ENCODE data around the gene HS3ST5. TPM values are rescaled to one million over a fixed set of nuclear protein-coding genes. Genes with fewer than 3 reads are reported as not detected.

Gene HS3ST5
- polyA plus RNA-seq, 3 donors = not detected

GRCh38 chr6:114140416-114140815, 202.4 kb downstream of the HS3ST5 start:
- H3K79me2 ChIP-seq (ENCODE audit: insufficient read depth, low read length) = no peaks in the 10 kb centered on the region
- H3K4me3 ChIP-seq (replicated peaks in 1 of 3; ENCODE audit: low read depth in 2 of 3, low read length in 3 of 3) = no peak overlapping the region
- TF ChIP-seq, protein P1, sequence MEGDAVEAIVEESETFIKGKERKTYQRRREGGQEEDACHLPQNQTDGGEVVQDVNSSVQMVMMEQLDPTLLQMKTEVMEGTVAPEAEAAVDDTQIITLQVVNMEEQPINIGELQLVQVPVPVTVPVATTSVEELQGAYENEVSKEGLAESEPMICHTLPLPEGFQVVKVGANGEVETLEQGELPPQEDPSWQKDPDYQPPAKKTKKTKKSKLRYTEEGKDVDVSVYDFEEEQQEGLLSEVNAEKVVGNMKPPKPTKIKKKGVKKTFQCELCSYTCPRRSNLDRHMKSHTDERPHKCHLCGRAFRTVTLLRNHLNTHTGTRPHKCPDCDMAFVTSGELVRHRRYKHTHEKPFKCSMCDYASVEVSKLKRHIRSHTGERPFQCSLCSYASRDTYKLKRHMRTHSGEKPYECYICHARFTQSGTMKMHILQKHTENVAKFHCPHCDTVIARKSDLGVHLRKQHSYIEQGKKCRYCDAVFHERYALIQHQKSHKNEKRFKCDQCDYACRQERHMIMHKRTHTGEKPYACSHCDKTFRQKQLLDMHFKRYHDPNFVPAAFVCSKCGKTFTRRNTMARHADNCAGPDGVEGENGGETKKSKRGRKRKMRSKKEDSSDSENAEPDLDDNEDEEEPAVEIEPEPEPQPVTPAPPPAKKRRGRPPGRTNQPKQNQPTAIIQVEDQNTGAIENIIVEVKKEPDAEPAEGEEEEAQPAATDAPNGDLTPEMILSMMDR (IDR thresholded peaks at IDR 0.05) = no peak
- H3K4me3 Mint-ChIP-seq = no peak overlapping the region
- H3K9me3 Mint-ChIP-seq = peaks cover 0 to 4% (median 2%) of the 10 kb centered on the region in 7 donors
- H3K4me1 Mint-ChIP-seq = no peaks in the 10 kb centered on the region
- DNase-seq = no peak
- H3K4me1 ChIP-seq (ENCODE audit: control insufficient read depth in 1 of 2, insufficient read depth in 2 of 2, low read length in 2 of 2) = no peaks in the 10 kb centered on the region
- H3K36me3 ChIP-seq (replicated peaks in 1 of 2; ENCODE audit: control insufficient read depth in 1 of 2, insufficient read depth in 2 of 2, low read length in 2 of 2) = no peaks in the 10 kb centered on the region
- no peak overlapping the region for H3K4me2 ChIP-seq (replicated peaks; ENCODE audit: extremely low read depth, low read length, poor library complexity, severe bottlenecking)
- H2AFZ ChIP-seq (ENCODE audit: insufficient read depth, low read depth, low read length, poor library complexity, severe bottlenecking) = no peak overlapping the region
- H3K27ac Mint-ChIP-seq = no peak overlapping the region
- H3K27me3 ChIP-seq (ENCODE audit: control insufficient read depth in 2 of 2, insufficient read depth in 2 of 2, low read length in 2 of 2) = no peaks in the 10 kb centered on the region
- H3K9me3 ChIP-seq (replicated peaks in 1 of 2; ENCODE audit: control insufficient read depth in 1 of 2, insufficient read depth in 1 of 2, low read length in 2 of 2) = peaks cover 2% of the 10 kb centered on the region in 2 donors
- H3K36me3 Mint-ChIP-seq = no peaks in the 10 kb centered on the region
- no peak overlapping the region for H3K27ac ChIP-seq (ENCODE audit: low read depth in 1 of 2, low read length in 2 of 2)
- 79% methylated on average over 4 of the region's 5 CpGs for WGBS (ENCODE audit: insufficient coverage)
- no peaks in the 10 kb centered on the region for H4K20me1 ChIP-seq (ENCODE audit: insufficient read depth, low read length)
- no peaks in the 10 kb centered on the region for H3K27me3 Mint-ChIP-seq (ENCODE audit: low read depth in 3 of 3)
- H3K9ac ChIP-seq (ENCODE audit: insufficient read depth, low read length, poor library complexity, severe bottlenecking) = no peak overlapping the region
- intact Hi-C loops (cut with micrococcal nuclease) = no loop called here

DNA sequence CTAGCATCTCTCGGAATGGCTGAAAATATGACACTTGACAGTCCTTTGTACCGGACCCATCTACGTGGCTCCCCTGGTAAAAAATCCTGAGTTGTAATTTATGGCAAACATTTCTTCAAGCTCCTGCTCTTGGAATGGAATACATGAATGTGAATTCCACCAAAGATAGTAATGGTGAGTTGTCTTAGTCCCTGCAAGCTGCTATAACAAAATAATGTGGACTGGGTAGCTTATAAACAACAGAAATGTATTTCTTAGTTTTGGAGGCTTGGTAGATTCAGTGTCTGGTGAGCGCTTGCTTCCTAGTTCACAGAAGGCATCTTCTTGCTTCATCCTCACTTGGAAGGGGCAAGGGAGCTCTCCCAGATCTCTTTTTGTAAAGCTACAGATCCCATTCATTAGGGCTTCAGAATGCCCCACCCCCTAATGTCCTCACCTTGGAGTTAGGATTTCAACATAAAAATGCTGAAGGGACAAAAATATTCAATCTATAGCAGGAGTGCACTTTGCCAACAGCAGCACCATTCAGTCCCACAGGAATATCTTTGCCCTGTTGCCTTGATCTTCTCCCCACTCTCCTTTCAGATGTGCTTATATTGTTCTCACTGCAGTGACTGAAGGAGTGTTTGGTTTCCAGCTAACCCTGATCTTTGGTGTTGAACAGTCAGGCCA, 204.1 kb downstream of the HS3ST5 start:
- Histone ChIP-seq H3K9ac (ENCODE audit: insufficient read depth, low read length, poor library complexity, severe bottlenecking) (no peak overlapping the region), H3K36me3 (replicated peaks in 1 of 2; ENCODE audit: control insufficient read depth in 1 of 2, insufficient read depth in 2 of 2, low read length in 2 of 2) (no peaks in the 10 kb centered on the region), H3K9me3 (replicated peaks in 1 of 2; ENCODE audit: control insufficient read depth in 1 of 2, insufficient read depth in 1 of 2, low read length in 2 of 2) (no peaks in the 10 kb centered on the region), H3K4me1 (ENCODE audit: control insufficient read depth in 1 of 2, insufficient read depth in 2 of 2, low read length in 2 of 2) (no peaks in the 10 kb centered on the region), H3K27me3 (ENCODE audit: control insufficient read depth in 2 of 2, insufficient read depth in 2 of 2, low read length in 2 of 2) (no peaks in the 10 kb centered on the region), H3K79me2 (ENCODE audit: insufficient read depth, low read length) (no peaks in the 10 kb centered on the region), H4K20me1 (ENCODE audit: insufficient read depth, low read length) (no peaks in the 10 kb centered on the region), H3K4me2 (replicated peaks; ENCODE audit: extremely low read depth, low read length, poor library complexity, severe bottlenecking) (no peak overlapping the region), H2AFZ (ENCODE audit: insufficient read depth, low read depth, low read length, poor library complexity, severe bottlenecking) (no peak overlapping the region), H3K4me3 (replicated peaks in 1 of 3; ENCODE audit: low read depth in 2 of 3, low read length in 3 of 3) (no peak overlapping the region), H3K27ac (ENCODE audit: low read depth in 1 of 2, low read length in 2 of 2) (no peak overlapping the region)
- DNase-seq = no peak
- Mint-ChIP-seq H3K4me3 (no peak overlapping the region), H3K9me3 (peaks cover 0 to 3% (median 3%) of the 10 kb centered on the region in 7 donors), H3K27me3 (ENCODE audit: low read depth in 3 of 3) (peaks cover 0 to under 1% (median 0%) of the 10 kb centered on the region in 3 donors), H3K36me3 (no peaks in the 10 kb centered on the region), H3K27ac (no peak overlapping the region), H3K4me1 (no peaks in the 10 kb centered on the region)
- TF ChIP-seq, protein P1 (IDR thresholded peaks at IDR 0.05) = no peak
- intact Hi-C loops (cut with micrococcal nuclease) = no loop called here
- WGBS (ENCODE audit: insufficient coverage) = no CpG with 5 or more reads among the region's 4 CpGs
